ENCODE results near the gene RASGRF2.

- TF ChIP-seq, protein P1, sequence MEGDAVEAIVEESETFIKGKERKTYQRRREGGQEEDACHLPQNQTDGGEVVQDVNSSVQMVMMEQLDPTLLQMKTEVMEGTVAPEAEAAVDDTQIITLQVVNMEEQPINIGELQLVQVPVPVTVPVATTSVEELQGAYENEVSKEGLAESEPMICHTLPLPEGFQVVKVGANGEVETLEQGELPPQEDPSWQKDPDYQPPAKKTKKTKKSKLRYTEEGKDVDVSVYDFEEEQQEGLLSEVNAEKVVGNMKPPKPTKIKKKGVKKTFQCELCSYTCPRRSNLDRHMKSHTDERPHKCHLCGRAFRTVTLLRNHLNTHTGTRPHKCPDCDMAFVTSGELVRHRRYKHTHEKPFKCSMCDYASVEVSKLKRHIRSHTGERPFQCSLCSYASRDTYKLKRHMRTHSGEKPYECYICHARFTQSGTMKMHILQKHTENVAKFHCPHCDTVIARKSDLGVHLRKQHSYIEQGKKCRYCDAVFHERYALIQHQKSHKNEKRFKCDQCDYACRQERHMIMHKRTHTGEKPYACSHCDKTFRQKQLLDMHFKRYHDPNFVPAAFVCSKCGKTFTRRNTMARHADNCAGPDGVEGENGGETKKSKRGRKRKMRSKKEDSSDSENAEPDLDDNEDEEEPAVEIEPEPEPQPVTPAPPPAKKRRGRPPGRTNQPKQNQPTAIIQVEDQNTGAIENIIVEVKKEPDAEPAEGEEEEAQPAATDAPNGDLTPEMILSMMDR (conservative IDR thresholded peaks at IDR 0.05; ENCODE audit: low read depth, low read length) = no peak
- TF ChIP-seq EZH2 (IDR thresholded peaks at IDR 0.05; ENCODE audit: low read length, unreplicated experiment) = no peak
- no peak for TF ChIP-seq EZH2phosphoT487 (IDR thresholded peaks at IDR 0.05; ENCODE audit: borderline replicate concordance, low read length)
Measured at GRCh38 chr5:81202655-81203054, 242.5 kb downstream of the RASGRF2 start.

All from PC-3 (cell line).